ENCODE measurements around the gene GNG13. TPM values are rescaled to one million over a fixed set of nuclear protein-coding genes. Genes with fewer than 3 reads are reported as not detected.

The GNG13 gene
- polyA plus RNA-seq, 3 donors: 0.12 to 0.31 TPM; not detected in 1

DNA sequence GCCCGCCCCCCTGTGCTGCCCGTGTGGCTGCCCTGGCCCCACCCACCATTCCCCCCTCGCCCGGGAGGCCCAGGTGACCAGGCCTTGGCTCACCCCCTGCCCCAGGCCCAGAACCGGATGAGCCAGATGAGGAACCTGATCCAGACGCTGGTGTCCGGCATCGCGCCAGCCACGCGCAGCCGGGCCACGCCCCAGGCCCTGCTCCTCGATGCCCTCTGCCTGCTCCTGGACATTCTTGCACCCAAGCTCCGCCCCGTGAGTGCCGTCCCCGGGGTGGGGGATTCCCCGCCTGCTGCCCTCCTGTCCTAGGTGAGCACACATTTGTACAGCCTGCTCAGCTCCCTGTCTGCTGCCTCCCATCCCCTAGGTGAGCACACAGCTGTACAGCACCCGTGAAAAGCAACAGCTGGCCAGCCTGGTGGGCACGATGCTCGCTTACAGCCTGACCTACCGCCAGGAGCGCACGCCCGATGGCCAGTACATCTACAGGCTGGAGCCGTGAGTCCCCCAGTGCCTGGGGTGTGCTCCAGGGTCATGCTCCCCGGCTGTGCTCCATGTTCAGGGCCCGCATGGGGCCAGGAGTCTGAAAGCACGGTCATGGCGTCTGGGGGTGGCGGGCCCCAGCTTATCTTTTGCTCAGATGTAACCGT, 4.8 kb downstream of the GNG13 start:
- DNase-seq (ENCODE audit: low read depth in 3 of 3, low spot score in 2 of 3): no peak

DNA sequence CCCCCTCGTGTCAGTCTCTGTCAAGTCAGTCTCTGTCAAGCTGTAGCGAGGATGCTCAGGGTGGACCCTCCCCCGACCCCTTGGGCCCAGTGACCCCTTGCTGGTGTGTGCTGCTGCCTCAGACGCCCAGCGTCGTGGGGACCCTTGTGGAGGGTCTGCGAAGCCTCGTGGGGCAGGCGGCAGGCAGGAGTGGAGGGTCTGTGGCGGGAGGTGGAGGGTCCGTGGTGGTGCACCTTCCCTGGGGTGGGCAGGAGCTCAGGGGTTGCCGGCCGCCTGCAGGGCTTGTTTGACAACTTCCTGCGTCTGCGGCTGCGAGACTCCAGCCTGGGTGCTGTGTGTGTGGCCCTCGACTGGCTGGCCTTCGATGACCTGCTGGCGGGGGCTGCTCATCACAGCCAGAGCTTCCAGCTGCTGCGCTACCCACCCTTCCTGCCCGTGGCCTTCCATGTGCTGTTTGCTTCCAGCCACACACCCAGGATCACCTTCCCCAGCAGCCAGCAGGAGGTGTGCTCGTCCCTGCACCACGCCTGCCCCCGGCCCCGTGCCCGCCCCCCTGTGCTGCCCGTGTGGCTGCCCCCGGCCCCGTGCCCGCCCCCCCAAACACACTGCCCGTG, 5.6 kb downstream of the GNG13 start:
- DNase-seq (ENCODE audit: low read depth in 3 of 3, low spot score in 2 of 3): no peak

DNA sequence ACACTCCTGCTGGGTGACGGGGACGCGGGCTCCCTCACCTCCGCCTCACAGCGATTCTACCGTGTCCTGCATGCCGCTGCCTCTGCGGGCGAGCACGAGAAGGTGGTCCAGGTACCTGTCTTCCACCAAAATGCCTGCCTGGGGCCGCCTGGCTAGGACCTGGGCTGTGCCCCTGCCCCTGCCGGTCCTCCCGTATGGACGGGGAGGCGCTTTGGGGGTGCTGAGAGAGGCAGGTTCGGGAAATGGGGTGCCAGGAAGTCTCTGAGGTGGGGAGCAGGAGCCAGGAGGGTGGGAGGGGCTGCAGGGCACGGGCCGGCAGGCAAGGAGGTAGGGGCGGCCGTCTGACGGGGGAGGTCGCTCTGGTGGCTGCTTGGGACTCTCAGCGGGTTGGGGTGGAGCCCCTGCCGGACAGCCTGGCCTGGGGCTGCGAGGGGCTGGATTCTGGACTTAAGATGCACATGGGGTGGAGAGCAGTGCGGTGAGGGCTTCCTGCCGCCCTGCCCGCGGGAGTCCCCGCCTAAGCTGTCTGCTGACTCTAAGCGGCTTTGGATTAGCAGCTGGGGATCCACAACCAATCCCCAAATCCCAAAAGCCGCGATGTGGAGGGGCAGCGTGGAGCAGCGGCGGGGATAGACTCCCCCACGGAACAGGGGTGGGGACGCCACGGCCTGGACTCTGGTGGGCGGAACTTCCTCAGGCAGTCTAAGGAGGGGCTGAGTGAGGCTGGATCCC, 6.3 kb downstream of the GNG13 start:
- no peak for DNase-seq (ENCODE audit: low read depth in 3 of 3, low spot score in 2 of 3)

DNA sequence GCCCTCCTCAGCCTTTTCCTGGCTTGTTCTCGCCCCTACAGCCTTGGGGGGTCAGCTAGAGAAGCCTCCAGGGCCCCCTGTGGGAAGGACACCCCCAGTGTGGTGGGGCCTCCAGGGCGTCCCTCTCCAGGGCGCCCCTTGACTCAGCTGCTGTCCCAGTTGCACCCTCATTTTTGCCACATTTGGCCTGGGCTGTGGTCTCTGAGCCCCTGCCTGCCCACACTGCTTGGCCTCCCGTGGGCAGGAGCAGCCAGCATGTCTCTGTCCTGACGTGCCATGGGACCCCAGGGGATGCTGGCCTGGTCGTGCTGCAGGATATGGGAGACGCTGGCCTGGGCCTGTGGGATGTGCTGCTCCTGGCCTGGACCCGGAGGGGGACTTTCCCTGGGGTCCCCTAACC, 7.1 kb downstream of the GNG13 start:
- no peak for DNase-seq (ENCODE audit: low read depth in 3 of 3, low spot score in 2 of 3)

DNA sequence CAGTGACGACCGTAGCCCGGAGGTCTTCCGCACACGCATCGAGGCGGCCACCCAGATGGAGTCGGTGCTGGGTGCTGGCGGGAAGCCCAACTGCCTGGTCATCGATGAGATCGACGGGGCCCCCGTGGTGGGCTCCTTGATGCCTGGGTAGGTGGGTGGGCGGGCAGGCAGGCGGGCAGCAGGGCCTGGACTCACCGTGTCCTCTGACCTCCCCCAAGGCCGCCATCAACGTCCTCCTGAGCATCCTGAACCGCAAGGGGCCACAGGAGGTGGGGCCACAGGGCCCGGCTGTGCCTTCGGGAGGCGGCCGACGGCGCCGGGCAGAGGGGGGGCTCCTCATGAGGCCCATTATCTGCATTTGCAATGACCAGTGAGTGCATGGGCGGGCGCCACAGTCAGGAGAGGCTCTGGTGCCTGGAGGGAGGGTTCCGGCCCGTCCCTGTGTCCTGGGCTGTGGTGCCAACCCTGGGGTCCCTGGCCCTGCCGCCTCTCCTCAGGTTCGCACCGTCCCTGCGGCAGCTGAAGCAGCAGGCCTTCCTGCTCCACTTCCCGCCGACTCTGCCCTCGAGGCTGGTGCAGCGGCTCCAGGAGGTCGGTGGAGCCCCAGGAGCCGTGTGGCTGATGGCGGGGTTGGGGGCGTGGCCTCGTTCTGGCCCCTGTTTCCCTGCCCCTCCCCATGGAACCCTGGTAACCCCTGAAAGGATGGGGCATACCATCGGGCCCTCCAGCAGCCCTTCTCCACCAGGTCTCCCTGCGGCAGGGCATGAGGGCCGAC, 8.1 kb downstream of the GNG13 start:
- DNase-seq (ENCODE audit: low read depth in 3 of 3, low spot score in 2 of 3): no peak

DNA sequence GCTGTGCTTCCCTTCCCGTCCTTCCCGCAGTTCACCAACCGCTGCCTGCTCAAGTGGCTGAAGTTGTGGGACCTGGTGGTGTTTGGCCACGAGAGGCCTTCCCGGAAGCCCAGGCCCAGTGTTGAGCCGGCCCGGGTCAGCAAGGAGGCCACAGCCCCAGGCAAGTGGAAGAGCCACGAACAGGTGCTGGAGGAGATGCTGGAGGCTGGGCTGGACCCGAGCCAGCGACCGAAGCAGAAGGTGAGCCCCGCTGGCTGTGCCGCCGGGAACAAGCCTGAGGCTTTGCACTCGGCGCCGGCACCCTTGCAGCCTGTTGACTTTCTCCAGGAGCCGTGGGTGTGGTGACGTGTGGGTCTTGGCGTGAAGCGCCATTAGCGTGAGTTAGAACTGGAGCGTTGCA, 9.4 kb downstream of the GNG13 start:
- DNase-seq (ENCODE audit: low read depth in 3 of 3, low spot score in 2 of 3): no peak

DNA sequence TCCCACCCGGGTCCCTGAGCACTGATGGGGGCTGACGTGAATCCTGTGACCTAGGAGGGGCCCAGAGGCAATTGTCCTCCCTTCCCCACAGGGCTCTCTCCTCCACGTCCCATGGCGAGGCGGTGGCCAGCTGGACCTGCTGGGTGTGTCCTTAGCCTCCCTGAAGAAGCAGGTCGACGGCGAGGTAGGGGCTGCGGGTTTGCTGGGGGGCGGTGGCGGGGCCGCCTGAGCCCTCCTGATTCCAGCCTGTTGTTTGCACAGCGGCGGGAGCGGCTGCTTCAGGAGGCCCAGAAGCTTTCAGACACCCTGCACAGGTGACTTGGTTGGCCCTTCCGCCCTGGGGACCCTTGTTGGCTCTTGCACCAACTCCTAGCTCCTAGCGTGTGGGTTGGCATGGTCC, 10.4 kb downstream of the GNG13 start:
- no peak for DNase-seq (ENCODE audit: low read depth in 3 of 3, low spot score in 2 of 3)

DNA sequence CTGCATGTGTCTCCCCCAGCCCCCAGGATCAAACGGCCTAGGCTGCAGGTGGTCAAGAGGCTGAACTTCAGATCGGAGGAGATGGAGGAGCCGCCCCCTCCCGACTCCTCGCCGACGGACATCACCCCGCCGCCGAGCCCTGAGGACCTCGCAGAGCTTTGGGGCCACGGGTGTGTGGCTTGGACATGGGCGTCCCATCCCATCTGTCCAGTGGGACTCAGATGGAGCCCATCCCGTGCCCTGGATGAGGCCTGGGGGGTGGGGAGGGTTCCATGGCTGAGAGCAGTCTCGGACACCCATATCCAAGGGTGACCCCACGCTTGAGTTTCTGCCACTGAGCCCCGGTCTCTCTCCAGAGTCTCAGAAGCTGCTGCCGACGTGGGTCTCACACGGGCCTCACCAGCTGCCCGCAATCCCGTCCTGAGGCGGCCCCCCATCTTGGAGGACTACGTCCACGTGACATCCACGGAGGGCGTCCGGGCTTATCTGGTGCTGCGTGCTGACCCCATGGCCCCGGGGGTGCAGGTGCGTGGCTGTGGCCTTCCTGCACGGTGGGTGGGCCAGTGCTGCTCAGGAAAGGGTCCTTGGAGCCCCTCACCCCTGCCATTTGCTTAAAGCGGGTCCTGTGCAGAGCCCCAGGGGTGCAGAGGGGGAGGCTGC, 11.2 kb downstream of the GNG13 start:
- DNase-seq (ENCODE audit: low read depth in 3 of 3, low spot score in 2 of 3): no peak

DNA sequence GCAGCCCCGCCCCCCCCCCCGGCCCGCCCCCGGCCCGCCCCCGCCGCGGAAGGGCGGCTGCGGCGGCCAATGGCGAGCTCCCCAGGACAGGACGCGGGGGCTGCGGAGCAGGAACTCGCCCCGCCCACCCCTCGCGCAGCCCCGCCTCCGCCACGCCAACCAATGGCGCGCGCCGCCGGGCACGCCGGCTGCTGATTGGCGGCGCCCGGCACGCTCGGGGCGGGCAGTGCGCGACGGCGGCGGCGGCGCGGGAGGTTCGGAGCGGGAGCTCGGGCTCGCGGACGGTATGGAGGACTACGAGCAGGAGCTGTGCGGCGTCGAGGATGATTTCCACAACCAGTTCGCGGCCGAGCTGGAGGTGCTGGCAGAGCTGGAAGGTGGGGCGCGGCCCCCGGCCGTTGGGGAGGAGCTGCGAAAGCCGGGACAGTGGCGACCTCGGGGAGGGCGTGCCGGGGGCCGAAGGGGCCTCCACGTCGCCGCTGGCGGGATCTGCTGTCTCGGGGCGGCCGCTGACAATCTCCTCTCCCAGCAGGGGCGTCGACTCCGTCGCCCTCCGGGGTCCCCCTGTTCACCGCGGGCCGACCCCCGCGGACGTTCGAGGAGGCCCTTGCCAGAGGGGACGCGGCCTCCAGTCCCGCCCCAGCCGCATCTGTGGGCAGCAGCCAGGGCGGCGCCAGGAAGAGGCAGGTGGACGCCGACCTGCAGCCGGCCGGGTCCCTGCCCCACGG, 12.0 kb downstream of the GNG13 start, which contains the start of gene CHTF18:
Gene CHTF18, plus strand, starts transcription at position 222 of the 728 bp plus-strand sequence. Its CDS starts 65 bp downstream, at position 287.
- DNase-seq (ENCODE audit: low read depth in 3 of 3, low spot score in 2 of 3): peak; percentile 45 to 85 (median 80)

DNA sequence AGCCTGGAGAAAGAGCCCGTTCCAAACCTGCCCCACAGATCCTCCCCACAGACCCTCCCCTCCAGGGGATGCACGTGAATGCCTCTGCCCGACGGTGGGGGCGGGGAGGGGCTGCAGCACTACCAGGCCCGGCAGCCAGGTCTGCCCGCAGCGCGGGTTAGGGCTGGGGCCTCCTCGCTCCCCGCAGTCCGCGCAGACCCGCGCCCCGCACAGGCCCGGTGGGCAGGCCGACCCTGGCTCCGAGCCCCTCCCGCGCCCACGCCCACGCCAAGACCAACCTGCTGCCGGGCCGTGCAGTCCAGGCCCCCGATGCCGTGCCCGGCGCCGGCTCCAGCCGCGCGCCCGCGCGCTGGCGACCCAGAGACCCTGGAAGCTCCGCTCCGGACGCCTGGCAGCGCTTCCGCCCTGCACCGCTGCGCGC, 12.5 kb downstream of the GNG13 start, which contains the start of gene RPUSD1:
Gene RPUSD1, minus strand, starts transcription at position 404 of the 421 bp plus-strand sequence. CDS start 644 bp downstream, outside the sequence.
- DNase-seq (ENCODE audit: low read depth in 3 of 3, low spot score in 2 of 3): no peak

DNA sequence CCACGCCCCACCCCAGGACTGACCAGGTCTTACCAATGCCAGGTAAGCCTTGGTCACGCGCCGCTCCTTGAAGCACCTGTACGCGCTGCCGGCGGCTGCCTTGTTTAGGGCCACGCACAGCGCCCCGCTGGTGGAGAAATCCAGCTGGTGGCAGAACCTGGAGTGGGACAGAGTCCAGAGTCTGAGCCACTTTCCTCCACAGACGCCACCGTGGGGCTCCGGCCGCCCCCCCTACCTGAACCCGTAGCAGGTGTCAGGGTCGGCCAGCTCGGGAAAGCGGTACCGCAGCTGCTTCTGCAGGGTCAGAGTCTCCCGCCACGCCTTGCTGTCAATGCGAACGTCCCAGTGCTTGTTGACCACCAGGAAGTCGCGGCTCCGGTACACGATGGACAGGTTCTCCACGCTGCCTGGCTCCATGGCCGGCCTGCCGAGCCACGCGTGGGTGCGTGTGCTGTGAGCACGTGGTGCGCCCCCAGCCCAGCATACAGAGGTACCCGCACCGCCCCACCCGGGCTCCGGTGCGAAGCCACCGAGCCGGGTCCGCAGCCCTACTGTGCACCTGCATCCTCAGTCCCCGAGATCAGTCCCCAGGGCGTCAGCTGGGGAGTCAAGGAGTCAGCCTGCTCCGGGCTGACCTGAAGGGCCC, 13.1 kb downstream of the GNG13 start:
- DNase-seq (ENCODE audit: low read depth in 3 of 3, low spot score in 2 of 3): no peak

DNA sequence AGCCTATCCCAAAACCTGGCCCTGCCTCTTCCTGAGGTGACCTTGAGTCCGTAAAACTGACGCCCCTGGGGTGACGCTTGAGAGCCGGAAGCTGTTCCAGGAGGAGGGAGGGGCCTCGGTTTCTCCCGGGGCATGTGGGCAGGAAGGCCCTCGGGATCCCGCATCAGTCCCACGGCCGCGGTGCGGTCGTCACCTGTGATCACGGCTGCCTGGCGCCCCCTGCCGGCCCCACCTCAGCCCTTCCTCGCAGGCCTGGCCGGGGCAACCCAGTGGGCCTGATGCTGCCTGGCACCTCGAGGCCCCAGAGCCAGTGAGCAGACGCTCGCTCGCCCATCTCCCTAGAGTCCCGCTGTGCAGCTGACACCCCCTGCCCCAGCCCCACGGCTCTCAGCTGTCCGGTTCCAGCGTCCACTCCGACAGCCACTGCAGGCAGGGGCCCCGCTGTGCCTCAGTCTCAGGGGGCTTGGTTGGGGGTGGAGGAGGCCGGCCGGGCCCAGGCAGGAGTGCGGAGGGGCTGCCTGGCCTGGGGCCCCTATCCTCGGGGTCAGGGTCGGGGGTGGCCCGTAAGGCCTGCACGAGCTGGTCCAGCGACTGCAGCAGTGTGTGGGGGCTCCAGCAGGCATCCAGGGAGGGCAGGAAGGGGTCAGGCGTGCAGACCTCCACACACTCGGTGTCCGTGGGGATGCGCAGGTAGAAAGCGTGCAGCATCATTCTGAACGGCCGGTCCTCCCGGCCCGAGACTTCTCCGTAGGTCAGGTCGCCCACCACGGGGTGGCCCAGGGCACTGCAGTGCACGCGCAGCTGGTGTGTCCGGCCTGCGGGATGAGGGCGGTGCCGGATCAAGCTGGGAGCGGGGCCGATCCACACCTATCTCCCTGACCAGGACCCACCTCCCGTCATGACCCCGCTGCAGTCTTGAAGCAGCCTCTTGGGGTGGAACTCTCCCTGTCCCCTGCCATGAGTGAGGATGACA, 14.7 kb downstream of the GNG13 start:
- DNase-seq (ENCODE audit: low read depth in 3 of 3, low spot score in 2 of 3): no peak

DNA sequence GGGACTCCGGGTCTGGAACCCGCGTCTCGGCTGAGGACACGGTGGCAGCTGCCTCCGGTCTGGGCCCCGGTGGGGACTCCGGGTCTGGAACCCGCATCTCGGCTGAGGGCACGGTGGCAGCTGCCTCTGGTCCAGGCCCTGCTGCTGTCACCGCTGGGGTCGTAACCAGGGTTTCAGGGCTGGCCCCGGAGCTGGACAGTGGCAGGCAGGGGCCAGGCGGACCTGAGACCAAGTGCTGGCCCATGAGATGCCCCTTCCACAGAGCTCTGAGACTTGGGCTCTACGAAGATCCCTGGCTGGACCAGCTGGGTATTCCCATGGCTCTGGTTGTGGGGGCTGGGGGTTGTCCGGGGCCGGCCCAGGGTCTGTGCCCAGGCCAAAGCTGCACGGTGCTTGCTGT, 16.1 kb downstream of the GNG13 start:
- DNase-seq (ENCODE audit: low read depth in 3 of 3, low spot score in 2 of 3): no peak

DNA sequence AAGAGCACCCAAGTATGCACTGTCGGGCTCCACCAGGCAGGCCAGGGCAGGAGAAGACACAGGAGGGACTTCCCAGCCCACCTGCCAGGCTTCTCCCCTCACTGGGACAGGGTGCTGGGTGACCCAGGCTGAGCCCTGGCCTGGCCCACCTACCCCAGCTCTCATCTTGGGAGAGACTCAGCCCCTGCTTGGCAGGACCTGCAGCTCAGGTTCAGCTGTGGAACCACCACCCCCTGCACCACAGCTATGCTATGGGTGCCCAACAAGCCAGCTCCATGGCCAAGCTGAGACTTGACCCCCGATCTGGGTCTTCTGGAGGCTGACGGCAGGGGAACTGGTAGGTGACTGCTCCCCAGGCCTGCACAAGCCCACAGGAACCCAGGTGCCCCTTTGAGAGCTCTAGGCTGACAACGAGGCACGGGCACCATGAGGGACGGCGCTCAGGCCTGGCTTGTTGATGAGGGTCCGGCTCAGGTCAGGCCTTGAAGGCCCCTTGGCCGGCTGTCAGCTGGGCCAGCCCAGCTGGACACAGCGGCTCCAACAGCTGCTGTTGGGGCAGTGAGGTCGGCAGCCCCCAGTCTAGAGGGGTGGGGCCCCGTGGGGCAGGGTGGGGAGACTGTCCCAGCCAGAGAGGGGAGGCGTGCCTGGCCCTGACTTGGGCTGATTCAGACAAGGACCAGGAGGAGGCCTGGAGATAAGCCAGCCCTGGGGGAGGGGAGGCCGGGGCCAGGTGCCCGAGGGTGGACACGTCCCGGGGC, 17.0 kb downstream of the GNG13 start:
- no peak for DNase-seq (ENCODE audit: low read depth in 3 of 3, low spot score in 2 of 3)

DNA sequence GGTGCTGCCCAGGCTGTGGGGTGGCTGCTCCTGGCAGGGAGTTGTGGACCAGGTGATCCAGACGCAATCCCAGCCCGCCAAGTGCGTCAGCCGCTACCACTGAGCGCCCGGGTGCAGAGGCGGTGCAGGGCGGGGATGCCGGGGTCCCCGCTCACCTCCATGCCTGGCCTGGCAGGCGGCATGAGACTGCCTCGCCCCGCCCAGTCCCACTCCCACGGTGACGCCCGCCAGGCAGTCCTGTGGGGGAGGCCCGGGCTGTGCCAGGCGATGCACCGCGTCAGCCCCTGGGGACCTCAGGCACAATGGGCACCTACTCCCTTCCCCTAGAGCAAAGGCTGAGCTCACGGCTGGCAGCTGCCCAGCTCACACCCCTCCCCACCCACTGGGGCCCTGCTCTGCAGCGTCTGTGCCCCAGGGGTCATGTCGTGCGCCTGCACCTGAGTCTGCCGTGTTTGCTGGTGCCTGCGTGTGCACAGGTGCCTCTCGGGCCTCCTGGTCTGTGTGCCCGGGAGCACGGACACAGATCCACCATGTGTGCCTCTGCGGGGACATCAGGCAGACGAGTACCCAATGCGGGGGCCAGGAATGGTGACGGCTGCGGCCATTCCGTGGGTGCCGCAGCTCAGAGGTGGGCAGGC, 17.6 kb downstream of the GNG13 start:
- DNase-seq (ENCODE audit: low read depth in 3 of 3, low spot score in 2 of 3): no peak

DNA sequence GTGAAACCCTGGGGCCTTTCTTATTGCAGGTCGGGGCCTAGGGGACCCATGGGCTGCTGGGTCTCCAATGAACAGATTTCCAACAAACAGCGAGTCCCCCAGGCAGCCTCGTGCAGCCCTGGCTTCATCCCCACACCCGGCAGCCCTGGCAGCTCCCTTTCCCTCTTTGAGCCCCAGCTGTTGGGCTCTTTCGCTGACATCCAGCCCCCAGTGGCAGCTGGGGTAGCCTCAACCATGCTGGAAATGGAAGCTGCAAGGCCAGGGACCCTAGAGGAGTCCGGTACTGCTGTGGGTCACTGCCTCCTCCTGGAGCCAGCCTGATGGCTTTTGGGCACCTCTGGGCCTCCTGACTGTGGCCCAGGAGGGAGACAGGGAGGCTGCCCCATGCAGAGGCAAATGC, 18.3 kb downstream of the GNG13 start:
- DNase-seq (ENCODE audit: low read depth in 3 of 3, low spot score in 2 of 3): no peak
